SK-N-MC (cell line): ENCODE data around the gene ABCG5.

ENCODE experiments used
- EZH2 ChIP-seq: fragments of 200-600 bp; sonication (generic); IDR thresholded peaks from one replicate; pipeline ENCODE4 v1.6.1; 2017; ENCODE audit warnings: antibody characterized with exemption
- POLR2AphosphoS5 ChIP-seq: IDR thresholded peaks from 2 replicates; pipeline ENCODE4 v1.6.1; 2012; ENCODE audit warnings: mild to moderate bottlenecking, low read depth, low read length, borderline replicate concordance

GRCh38 chr2:43845181-43845580, 6.5 kb upstream of the ABCG5 start:
- no peak for TF ChIP-seq EZH2
- no peak for TF ChIP-seq POLR2AphosphoS5
